Measurements from ENCODE around the gene FOXE1. TPM values are rescaled to one million over a fixed set of nuclear protein-coding genes. Genes with fewer than 3 reads are reported as not detected.

The FOXE1 gene
- total and polyA plus RNA-seq, 4 donors, result not detected

DNA sequence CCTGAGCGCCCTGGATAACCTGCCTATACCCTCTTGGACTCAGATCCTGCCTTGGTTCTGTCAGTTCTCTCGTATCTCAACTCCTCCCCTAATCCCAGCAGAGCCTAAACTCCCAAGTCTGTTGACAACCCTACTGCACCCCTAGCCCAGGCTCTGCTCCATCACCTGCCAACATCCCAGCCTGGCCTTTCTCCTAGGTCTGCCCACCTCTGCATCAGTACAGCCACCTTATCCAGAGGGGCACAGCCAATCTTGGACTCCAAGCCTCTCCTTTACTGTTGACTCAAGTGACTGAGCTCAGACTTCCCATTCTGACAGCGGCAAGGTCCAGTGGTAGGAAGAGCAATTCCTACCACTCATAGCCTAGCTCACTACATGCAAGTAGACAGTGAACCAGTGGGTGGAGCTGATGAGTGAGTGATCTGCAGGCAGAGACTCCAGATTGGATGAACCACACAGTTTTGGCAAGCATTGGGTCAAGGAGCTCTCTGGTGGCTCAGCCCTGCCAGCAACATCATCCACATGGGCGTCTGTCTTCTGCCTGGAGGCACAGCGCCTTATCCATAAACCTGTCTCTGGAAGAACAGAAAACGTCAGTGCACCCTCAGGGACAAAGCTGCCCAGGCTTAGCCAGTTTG, 42.8 kb downstream of the FOXE1 start (continued):
- TF ChIP-seq, protein P1, sequence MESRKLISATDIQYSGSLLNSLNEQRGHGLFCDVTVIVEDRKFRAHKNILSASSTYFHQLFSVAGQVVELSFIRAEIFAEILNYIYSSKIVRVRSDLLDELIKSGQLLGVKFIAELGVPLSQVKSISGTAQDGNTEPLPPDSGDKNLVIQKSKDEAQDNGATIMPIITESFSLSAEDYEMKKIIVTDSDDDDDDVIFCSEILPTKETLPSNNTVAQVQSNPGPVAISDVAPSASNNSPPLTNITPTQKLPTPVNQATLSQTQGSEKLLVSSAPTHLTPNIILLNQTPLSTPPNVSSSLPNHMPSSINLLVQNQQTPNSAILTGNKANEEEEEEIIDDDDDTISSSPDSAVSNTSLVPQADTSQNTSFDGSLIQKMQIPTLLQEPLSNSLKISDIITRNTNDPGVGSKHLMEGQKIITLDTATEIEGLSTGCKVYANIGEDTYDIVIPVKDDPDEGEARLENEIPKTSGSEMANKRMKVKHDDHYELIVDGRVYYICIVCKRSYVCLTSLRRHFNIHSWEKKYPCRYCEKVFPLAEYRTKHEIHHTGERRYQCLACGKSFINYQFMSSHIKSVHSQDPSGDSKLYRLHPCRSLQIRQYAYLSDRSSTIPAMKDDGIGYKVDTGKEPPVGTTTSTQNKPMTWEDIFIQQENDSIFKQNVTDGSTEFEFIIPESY (IDR thresholded peaks at IDR 0.05), result no peak
- no peak for TF ChIP-seq HNF4G (IDR thresholded peaks at IDR 0.05)
- no peak for TF ChIP-seq EGR1 (IDR thresholded peaks at IDR 0.05; ENCODE audit: low read depth in 2 of 2)
- no peak for TF ChIP-seq TAF1 (conservative IDR thresholded peaks at IDR 0.05)

DNA sequence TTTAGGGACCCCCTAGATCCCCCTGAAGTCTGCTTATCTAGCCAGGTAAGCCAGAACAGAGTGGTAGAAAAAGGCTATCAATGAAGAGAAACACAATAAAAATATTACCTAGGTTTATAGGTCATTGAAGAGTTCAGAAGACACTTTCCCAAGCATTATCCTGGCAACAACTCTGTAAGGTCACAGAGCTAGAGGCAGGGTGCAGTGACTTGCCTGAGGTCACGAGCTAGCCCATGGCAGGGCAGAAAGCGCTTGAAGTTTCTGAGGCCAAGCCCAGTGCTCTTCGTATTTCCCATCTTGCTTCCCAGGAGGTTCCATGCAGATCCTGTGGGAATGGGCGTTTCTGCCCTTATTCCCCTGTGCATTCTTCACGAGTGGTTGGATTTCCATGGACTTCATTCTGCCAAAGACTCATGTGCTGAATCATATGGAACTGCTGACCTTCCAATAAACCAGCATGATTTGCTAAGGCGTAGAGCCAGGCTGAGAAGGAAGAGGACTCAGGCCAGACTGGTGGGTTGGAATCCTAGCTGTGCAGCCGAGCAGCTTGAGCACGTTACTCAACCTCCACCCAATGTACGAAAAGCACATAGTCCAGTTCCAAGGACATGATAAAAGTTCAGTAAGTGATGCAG, 47.2 kb downstream of the FOXE1 start:
- Histone ChIP-seq H3K4me3 (ENCODE audit: low read depth in 1 of 3, low read length in 3 of 3) (no peak overlapping the region), H3K9me3 (ENCODE audit: control insufficient read depth in 4 of 4, low read length in 3 of 4) (no peaks in the 10 kb centered on the region), H3K36me3 (ENCODE audit: control insufficient read depth in 4 of 4, insufficient read depth in 3 of 4, low read depth in 1 of 4, low read length in 3 of 4) (peaks cover 0 to 10% (median 3%) of the 10 kb centered on the region in 4 donors), H3K27ac (ENCODE audit: low read depth in 1 of 2, low read length in 2 of 2) (no peak overlapping the region), H3K27me3 (ENCODE audit: control insufficient read depth in 4 of 4, insufficient read depth in 4 of 4, low read length in 3 of 4) (no peaks in the 10 kb centered on the region), H3K4me1 (ENCODE audit: control insufficient read depth in 4 of 4, insufficient read depth in 4 of 4, low read length in 3 of 4) (peaks cover 0 to 6% (median under 1%) of the 10 kb centered on the region in 4 donors), H3K9ac (ENCODE audit: low read depth in 1 of 2, low read length in 2 of 2) (no peak overlapping the region)
- WGBS, result 77% methylated on average over 9 of the region's 9 CpGs
- TF ChIP-seq RXRA (IDR thresholded peaks at IDR 0.05), result no peak
- DNase-seq (ENCODE audit: low spot score), result no peak

DNA sequence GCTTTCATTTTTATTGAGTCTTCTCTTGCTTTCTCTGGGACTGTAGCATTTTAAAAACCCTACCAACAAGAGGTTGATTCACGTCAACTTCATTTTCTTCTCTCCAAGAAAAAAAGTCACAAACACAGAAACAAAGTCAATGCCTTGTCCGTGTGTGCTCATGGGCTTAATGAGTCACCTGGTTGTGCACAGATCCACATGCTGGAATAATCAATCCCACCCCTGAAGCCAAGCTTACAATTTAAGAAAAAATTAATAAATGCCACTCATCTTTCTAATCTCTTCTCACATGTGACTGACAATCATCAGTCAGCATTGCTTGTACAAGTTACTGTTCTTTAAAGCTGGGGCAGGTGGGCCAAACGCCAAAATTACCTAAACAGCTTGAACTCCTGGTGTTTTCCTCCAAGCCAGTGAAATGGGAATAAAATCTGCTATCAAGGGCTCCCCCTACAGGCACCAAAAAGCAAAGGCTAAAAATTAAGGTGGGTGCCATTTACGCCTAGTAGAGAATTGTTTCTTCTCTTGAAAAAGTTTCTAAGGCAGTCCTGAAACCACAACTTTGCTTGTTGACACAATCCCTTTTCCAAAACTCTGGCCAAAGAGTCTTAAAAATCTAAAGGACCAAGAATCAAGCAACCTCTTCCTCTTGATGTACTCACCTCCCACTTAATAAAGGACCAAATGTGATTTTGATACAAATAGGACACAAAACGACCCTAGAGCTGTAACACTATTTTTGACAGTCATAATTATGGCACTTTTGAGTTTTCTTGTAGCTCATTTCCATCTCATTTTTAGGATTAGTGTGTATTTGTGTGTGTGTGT, 47.9 kb downstream of the FOXE1 start:
- no peak overlapping the region for H3K4me3 ChIP-seq (ENCODE audit: low read depth in 1 of 3, low read length in 3 of 3)
- TF ChIP-seq FOXA1 (IDR thresholded peaks at IDR 0.05) (no peak), GABPA (IDR thresholded peaks at IDR 0.05 in 1 of 2, conservative IDR thresholded peaks at IDR 0.05 in 1 of 2) (no peak), JUND (IDR thresholded peaks at IDR 0.05) (no peak), NR2F2 (IDR thresholded peaks at IDR 0.05) (no peak), SP1 (IDR thresholded peaks at IDR 0.05) (no peak), FOXA2 (IDR thresholded peaks at IDR 0.05) (no peak), EGR1 (IDR thresholded peaks at IDR 0.05; ENCODE audit: low read depth in 2 of 2) (no peak), RAD21 (IDR thresholded peaks at IDR 0.05) (peak; percentile 85 to 86), RXRA (IDR thresholded peaks at IDR 0.05) (no peak), HNF4A (conservative IDR thresholded peaks at IDR 0.05) (no peak)
- TF ChIP-seq, protein P1 (IDR thresholded peaks at IDR 0.05), result no peak
- TF ChIP-seq, protein P2, sequence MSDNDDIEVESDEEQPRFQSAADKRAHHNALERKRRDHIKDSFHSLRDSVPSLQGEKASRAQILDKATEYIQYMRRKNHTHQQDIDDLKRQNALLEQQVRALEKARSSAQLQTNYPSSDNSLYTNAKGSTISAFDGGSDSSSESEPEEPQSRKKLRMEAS (IDR thresholded peaks at IDR 0.05), result no peak
- TF ChIP-seq, protein P3, sequence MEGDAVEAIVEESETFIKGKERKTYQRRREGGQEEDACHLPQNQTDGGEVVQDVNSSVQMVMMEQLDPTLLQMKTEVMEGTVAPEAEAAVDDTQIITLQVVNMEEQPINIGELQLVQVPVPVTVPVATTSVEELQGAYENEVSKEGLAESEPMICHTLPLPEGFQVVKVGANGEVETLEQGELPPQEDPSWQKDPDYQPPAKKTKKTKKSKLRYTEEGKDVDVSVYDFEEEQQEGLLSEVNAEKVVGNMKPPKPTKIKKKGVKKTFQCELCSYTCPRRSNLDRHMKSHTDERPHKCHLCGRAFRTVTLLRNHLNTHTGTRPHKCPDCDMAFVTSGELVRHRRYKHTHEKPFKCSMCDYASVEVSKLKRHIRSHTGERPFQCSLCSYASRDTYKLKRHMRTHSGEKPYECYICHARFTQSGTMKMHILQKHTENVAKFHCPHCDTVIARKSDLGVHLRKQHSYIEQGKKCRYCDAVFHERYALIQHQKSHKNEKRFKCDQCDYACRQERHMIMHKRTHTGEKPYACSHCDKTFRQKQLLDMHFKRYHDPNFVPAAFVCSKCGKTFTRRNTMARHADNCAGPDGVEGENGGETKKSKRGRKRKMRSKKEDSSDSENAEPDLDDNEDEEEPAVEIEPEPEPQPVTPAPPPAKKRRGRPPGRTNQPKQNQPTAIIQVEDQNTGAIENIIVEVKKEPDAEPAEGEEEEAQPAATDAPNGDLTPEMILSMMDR (IDR thresholded peaks at IDR 0.05; ENCODE audit: low read depth, low read length, missing input control), result peak; percentile 71
- TF ChIP-seq, protein P4, sequence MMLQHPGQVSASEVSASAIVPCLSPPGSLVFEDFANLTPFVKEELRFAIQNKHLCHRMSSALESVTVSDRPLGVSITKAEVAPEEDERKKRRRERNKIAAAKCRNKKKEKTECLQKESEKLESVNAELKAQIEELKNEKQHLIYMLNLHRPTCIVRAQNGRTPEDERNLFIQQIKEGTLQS (IDR thresholded peaks at IDR 0.05), result no peak
- WGBS, result 42% methylated on average over 5 of the region's 5 CpGs
- no peaks in the 10 kb centered on the region for H3K9me3 ChIP-seq (ENCODE audit: control insufficient read depth in 4 of 4, low read length in 3 of 4)
- H3K9ac ChIP-seq (ENCODE audit: low read depth in 1 of 2, low read length in 2 of 2), result no peak overlapping the region
- peaks cover 0 to 6% (median under 1%) of the 10 kb centered on the region in 4 donors for H3K4me1 ChIP-seq (ENCODE audit: control insufficient read depth in 4 of 4, insufficient read depth in 4 of 4, low read length in 3 of 4)
- no peak for DNase-seq (ENCODE audit: low spot score)
- H3K27me3 ChIP-seq (ENCODE audit: control insufficient read depth in 4 of 4, insufficient read depth in 4 of 4, low read length in 3 of 4), result no peaks in the 10 kb centered on the region
- H3K36me3 ChIP-seq (ENCODE audit: control insufficient read depth in 4 of 4, insufficient read depth in 3 of 4, low read depth in 1 of 4, low read length in 3 of 4), result peaks cover 0 to 10% (median 3%) of the 10 kb centered on the region in 4 donors
- no peak overlapping the region for H3K27ac ChIP-seq (ENCODE audit: low read depth in 1 of 2, low read length in 2 of 2)

Measured in liver (tissue), 9 donors.